ENCODE results near the gene S100PBP.

- TF ChIP-seq CTCF (conservative IDR thresholded peaks at IDR 0.05 in 1 of 2, IDR thresholded peaks at IDR 0.05 in 1 of 2; ENCODE audit: low read depth in 1 of 2, low read length in 2 of 2) = no peak
- no peak for TF ChIP-seq EZH2 (IDR thresholded peaks at IDR 0.05; ENCODE audit: low read length, missing control alignments)
These were observed 45.9 kb downstream of the S100PBP start for GRCh38 chr1:32863218-32863880.
